ENCODE measurements around the gene HSCB.

GRCh38 chr22:28716686-28717085 is 25.2 kb upstream of the HSCB start:
- TF ChIP-seq POLR2A (IDR thresholded peaks at IDR 0.05) (no peak), CTCF (IDR thresholded peaks at IDR 0.05) (no peak)

Measured in Peyer's patch (tissue), 4 donors.